GM18858 (cell line): ENCODE measurements around the gene DHRS7.

Experiments
- ATAC-seq: cut with Tn5 transposase; IDR thresholded peaks from one replicate; pipeline ENCODE4 v1.9.1; 2021; ENCODE audit not compliant: unreplicated experiment

DHRS7 gene

GRCh38 chr14:60184905-60185555, 19.8 kb upstream of the DHRS7 start:
- no peak for ATAC-seq

- ATAC-seq = peak; percentile 36
Measured at GRCh38 chr14:60184146-60184904, 19.1 kb upstream of the DHRS7 start.

GRCh38 chr14:60183741-60184140, 18.5 kb upstream of the DHRS7 start:
- ATAC-seq = peak; percentile 41

- ATAC-seq = no peak
Measured at GRCh38 chr14:60183138-60183537, 17.9 kb upstream of the DHRS7 start.

- no peak for ATAC-seq
Measured at GRCh38 chr14:60179431-60179869, 14.3 kb upstream of the DHRS7 start.

- ATAC-seq = no peak
Measured at GRCh38 chr14:60178820-60179219, 13.6 kb upstream of the DHRS7 start.

GRCh38 chr14:60178164-60178563, 13.0 kb upstream of the DHRS7 start:
- no peak for ATAC-seq

GRCh38 chr14:60175255-60175902, 10.2 kb upstream of the DHRS7 start:
- ATAC-seq = peak; percentile 39

- ATAC-seq = no peak
Measured at GRCh38 chr14:60174352-60175254, 9.4 kb upstream of the DHRS7 start.

GRCh38 chr14:60171690-60172089, 6.5 kb upstream of the DHRS7 start:
- ATAC-seq = no peak

GRCh38 chr14:60170948-60171347, 5.8 kb upstream of the DHRS7 start:
- no peak for ATAC-seq

GRCh38 chr14:60169722-60170121, 4.5 kb upstream of the DHRS7 start:
- ATAC-seq = no peak

GRCh38 chr14:60166142-60166541, 944 bp upstream of the DHRS7 start:
- no peak for ATAC-seq

GRCh38 chr14:60165547-60165876, 314 bp upstream of the DHRS7 start:
- no peak for ATAC-seq

GRCh38 chr14:60164404-60164711, 840 bp downstream of the DHRS7 start:
- ATAC-seq = peak; percentile 7

- no peak for ATAC-seq
Measured at GRCh38 chr14:60163693-60164092, 1.5 kb downstream of the DHRS7 start.

- ATAC-seq = no peak
Measured at GRCh38 chr14:60161196-60162107, 3.7 kb downstream of the DHRS7 start.

GRCh38 chr14:60160422-60160821, 4.8 kb downstream of the DHRS7 start:
- ATAC-seq = no peak

GRCh38 chr14:60154671-60155070, 10.5 kb downstream of the DHRS7 start:
- ATAC-seq = no peak

GRCh38 chr14:60153991-60154390, 11.2 kb downstream of the DHRS7 start:
- no peak for ATAC-seq
